K562 (cell line): ENCODE results near the gene PVALEF. TPM values are rescaled to one million over a fixed set of nuclear protein-coding genes. Genes with fewer than 3 reads are reported as not detected.

Experiments used
- ATF1 ChIP-seq, 2 experiments: fragments of 450-650 bp in 1 of 2; IDR thresholded peaks; 2 replicates each; pipeline ENCODE4 v1.6.1; 2016; ENCODE audit warnings: missing compliant biosample characterization in 1 of 2, missing genetic modification characterization in 1 of 2
- ESRRB ChIP-seq: fragments of 250-450 bp; sonication (Bioruptor Pico); IDR thresholded peaks from 2 replicates; pipeline ENCODE4 v1.5.0; 2020; ENCODE audit warnings: mild to moderate bottlenecking, moderate library complexity, borderline replicate concordance
- FOXA1 ChIP-seq: fragments of 450-650 bp; IDR thresholded peaks from 2 replicates; pipeline ENCODE4 v1.6.1; 2016; ENCODE audit warnings: mild to moderate bottlenecking, borderline replicate concordance
- GATA2 ChIP-seq: sonication (generic); formaldehyde crosslinking; IDR thresholded peaks from 2 replicates; pipeline ENCODE4 v1.4.0; 2020; ENCODE audit warnings: mild to moderate bottlenecking, missing genetic modification reagents
- KAT2B ChIP-seq: IDR thresholded peaks from one replicate; pipeline ENCODE4 v1.6.1; 2012; ENCODE audit warnings: low read depth, mild to moderate bottlenecking, control low read depth, inconsistent platforms, low read length, moderate library complexity
- MEF2D ChIP-seq: conservative IDR thresholded peaks from 2 replicates; pipeline ENCODE4 v1.6.1; 2016; ENCODE audit warnings: low read depth, missing genetic modification characterization, missing compliant biosample characterization
- MXI1 ChIP-seq: IDR thresholded peaks from 2 replicates; pipeline ENCODE4 v1.6.1; 2011; ENCODE audit warnings: low read depth, mild to moderate bottlenecking, improper control_type of control experiment, low read length
- MYBL2 ChIP-seq, 2 experiments: fragments of 450-650 bp in 1 of 2; sonication (generic) in 1 of 2; formaldehyde crosslinking in 1 of 2; IDR thresholded peaks; 2 replicates each; pipeline versions ENCODE4 v1.6.1 to v1.8.1; 2017 to 2022; ENCODE audit warnings: borderline replicate concordance in 1 of 2, inconsistent platforms in 1 of 2, low read depth in 1 of 2, mild to moderate bottlenecking in 1 of 2, missing genetic modification reagents in 1 of 2, moderate library complexity in 1 of 2
- NR1H2 ChIP-seq: sonication (generic); formaldehyde crosslinking; IDR thresholded peaks from 2 replicates; pipeline ENCODE4 v1.4.0; 2020; ENCODE audit warnings: mild to moderate bottlenecking, missing genetic modification reagents
- NR4A1 ChIP-seq, 2 experiments: fragments of 250-450 bp in 1 of 2; fragments of 450-650 bp in 1 of 2; sonication (Bioruptor Pico) in 1 of 2; IDR thresholded peaks; 2 replicates each; pipeline versions ENCODE4 v1.4.0 to v1.6.1; 2016 to 2020; ENCODE audit warnings: mild to moderate bottlenecking in 2 of 2, missing compliant biosample characterization in 1 of 2, missing genetic modification characterization in 1 of 2, moderate library complexity in 1 of 2
- RNF2 ChIP-seq: sonication (generic); IDR thresholded peaks from 2 replicates; pipeline ENCODE4 v1.6.1; 2016
- SIN3B ChIP-seq: fragments of 450-650 bp; IDR thresholded peaks from 2 replicates; pipeline ENCODE4 v1.6.1; 2017; ENCODE audit warnings: low read depth, mild to moderate bottlenecking, moderate library complexity
- SUPT5H ChIP-seq: fragments of 450-650 bp; IDR thresholded peaks from 2 replicates; pipeline ENCODE4 v1.6.1; 2016
- THRB ChIP-seq: fragments of 450-650 bp; formaldehyde crosslinking; conservative IDR thresholded peaks from 2 replicates; pipeline ENCODE4 v1.4.0; 2022; ENCODE audit warnings: mild to moderate bottlenecking, missing genetic modification characterization
- U2AF2 ChIP-seq: fragments of 200-400 bp; formaldehyde crosslinking; optimal IDR thresholded peaks from 2 replicates; pipeline ENCODE3; 2017; ENCODE audit warnings: low read depth, mild to moderate bottlenecking, low read length
- XRCC3 ChIP-seq: fragments of 450-650 bp; IDR thresholded peaks from 2 replicates; pipeline ENCODE4 v1.6.1; 2017; ENCODE audit warnings: mild to moderate bottlenecking, moderate library complexity
- ZBTB11 ChIP-seq, 3 experiments: fragments of 200-800 bp in 1 of 3; fragments of 250-450 bp in 1 of 3; fragments of 450-650 bp in 1 of 3; sonication (Bioruptor Pico) in 1 of 3; sonication (Bioruptor generic) in 1 of 3; formaldehyde crosslinking in 1 of 3; IDR thresholded peaks; 2 replicates each; pipeline versions ENCODE4 v1.6.1 to v1.8.0; 2016 to 2022; ENCODE audit warnings: mild to moderate bottlenecking in 2 of 3, missing genetic modification characterization in 2 of 3, missing compliant biosample characterization in 1 of 3, moderate library complexity in 1 of 3
- ZBTB49 ChIP-seq: sonication (generic); formaldehyde crosslinking; IDR thresholded peaks from 2 replicates; pipeline ENCODE4 v1.8.0; 2022; ENCODE audit warnings: missing genetic modification reagents, mild to moderate bottlenecking, borderline replicate concordance
- ZNF12 ChIP-seq: sonication (generic); formaldehyde crosslinking; IDR thresholded peaks from 2 replicates; pipeline ENCODE4 v1.4.0; 2020; ENCODE audit warnings: mild to moderate bottlenecking, missing genetic modification reagents
- ZNF707 ChIP-seq: fragments of 250-450 bp; sonication (Bioruptor Pico); conservative IDR thresholded peaks from 2 replicates; pipeline ENCODE4 v1.8.0; 2022; ENCODE audit warnings: inconsistent platforms, mild to moderate bottlenecking, moderate library complexity
- polyA plus RNA-seq, 8 experiments: library from polyadenylated mRNA; depleted of rRNA in 4 of 8; stranded (reverse) in 5 of 8; unstranded in 3 of 8; fragments of >200 nt; fragmentation: Nextera tagmentation in 2 of 8; fragmentation: Illumina TruSeq in 1 of 8; extraction: Ambion mirVana in 2 of 8; extraction: Trizol in 1 of 8; gene quantifications; 2 replicates each; pipeline versions ENCODE4 v1.2.1 to v1.2.3, GENCODE V29; 2011 to 2014; ENCODE audit warnings: inconsistent platforms in 1 of 8, missing spikeins in 1 of 8
- total RNA-seq, 7 experiments: library from RNA; depleted of rRNA in 6 of 7; stranded (reverse); fragments of >200 nt in 6 of 7; fragmentation: Illumina TruSeq in 2 of 7; extraction: Trizol in 2 of 7; gene quantifications; 2 replicates each; pipeline versions ENCODE4 v1.2.1 to v1.2.3, GENCODE V29; 2011 to 2021; ENCODE audit warnings: low replicate concordance in 1 of 7

The PVALEF gene
- total and polyA plus RNA-seq, 9 of the 15 experiments (the other 6 are each of a cell fraction or from before 2014, with no cell fraction given): not detected

- TF ChIP-seq MXI1: no peak
- no peak for TF ChIP-seq ZNF707
- no peak for TF ChIP-seq ZBTB49 (CRISPR knock-in tag)
- no peak for TF ChIP-seq KAT2B
- TF ChIP-seq THRB: no peak
- TF ChIP-seq XRCC3: no peak
- no peak for TF ChIP-seq FOXA1
- no peak for TF ChIP-seq ESRRB (CRISPR knock-in tag)
- no peak for TF ChIP-seq GATA2 (CRISPR knock-in tag)
- TF ChIP-seq NR1H2 (CRISPR knock-in tag): no peak
- TF ChIP-seq SUPT5H: no peak
- no peak for TF ChIP-seq ZBTB11 (CRISPR knock-in tag; IDR thresholded peaks at IDR 0.05)
- no peak for TF ChIP-seq NR4A1 (CRISPR knock-in tag; IDR thresholded peaks at IDR 0.05)
- TF ChIP-seq NR4A1 (tag; IDR thresholded peaks at IDR 0.05): no peak
- TF ChIP-seq RNF2: no peak
- no peak for TF ChIP-seq MYBL2 (IDR thresholded peaks at IDR 0.05; ENCODE audit: low read depth)
- TF ChIP-seq MYBL2 (CRISPR knock-in tag; IDR thresholded peaks at IDR 0.05; ENCODE audit: borderline replicate concordance): no peak
- TF ChIP-seq SIN3B: no peak; the same call in 1 of the 2 replicates
- TF ChIP-seq MEF2D (tag): no peak
- TF ChIP-seq ATF1 (CRISPR knock-in tag; IDR thresholded peaks at IDR 0.05): no peak
- TF ChIP-seq ATF1 (tag; IDR thresholded peaks at IDR 0.05): 0 out of 2 replicates have a peak, but pooled peaks have one; percentile 27
- TF ChIP-seq U2AF2: no peak
- TF ChIP-seq ZNF12: no peak
These were observed 22.8 kb upstream of the PVALEF start (continued) for GRCh38 chr17:81142301-81143199.
